Endothelial cell of umbilical vein (primary cell): Measurements from ENCODE around the gene THAP4. TPM values are rescaled to one million over a fixed set of nuclear protein-coding genes. Genes with fewer than 3 reads are reported as not detected.

Source experiments
- BruUV-seq: library from RNA; stranded (reverse); fragments of 400-500 nt; replicated peaks from 2 replicates; lab custom pipeline; 2021; lab: Mats Ljungman, UMichigan
- CTCF ChIA-PET: fragments of 300-600, 350-600 bp; sonication (Branson Sonifier 250); formaldehyde crosslinking; loops from one replicate; lab custom pipeline; 2021; ENCODE audit warnings: antibody characterized with exemption, inconsistent platforms; lab: Charles Lee
- POLR2A ChIA-PET: fragments of 300-600, 350-600 bp; sonication (Branson Sonifier 250); formaldehyde crosslinking; loops from one replicate; lab custom pipeline; 2021; ENCODE audit warnings: antibody characterized with exemption, inconsistent platforms; lab: Charles Lee
- DNase-seq: peaks from one replicate; pipeline ENCODE4 v3.0.0-alpha.2; 2011; ENCODE audit warnings: low read depth, low spot score
- FAIRE-seq: peaks from 2 replicates; lab custom pipeline; 2011; peaks lifted over from hg19 to GRCh38; lab: Jason Lieb, UNC
- H2AFZ ChIP-seq: 2 replicates; pipeline ENCODE4 v1.6.0; 2012; ENCODE audit warnings: low read depth, low read length, control low read depth, inconsistent platforms
- H3K27ac ChIP-seq: 2 replicates; pipeline ENCODE4 v1.5.1; 2011; ENCODE audit warnings: low read depth, mild to moderate bottlenecking, control low read depth, low read length, moderate library complexity; ENCODE audit not compliant: insufficient read depth
- H3K27me3 ChIP-seq, 2 experiments: 2 replicates each; pipeline versions ENCODE4 v1.6.0 to v1.6.1; 2011; ENCODE audit warnings: low read length in 2 of 2, mixed read lengths in 1 of 2; ENCODE audit not compliant: control insufficient read depth in 2 of 2, insufficient read depth in 2 of 2
- H3K36me3 ChIP-seq, 2 experiments: 2 replicates in 1 of 2; 3 replicates in 1 of 2; pipeline ENCODE4 v1.5.1; 2011; ENCODE audit warnings: low read length in 2 of 2, mild to moderate bottlenecking in 1 of 2, moderate library complexity in 1 of 2; ENCODE audit not compliant: control insufficient read depth in 2 of 2, insufficient read depth in 2 of 2; ENCODE audit errors: extremely low read depth in 1 of 2
- H3K4me1 ChIP-seq: 3 replicates; pipeline ENCODE4 v1.5.1; 2011; ENCODE audit warnings: mild to moderate bottlenecking, low read length; ENCODE audit not compliant: control insufficient read depth, insufficient read depth; ENCODE audit errors: extremely low read depth
- H3K4me2 ChIP-seq: 2 replicates; pipeline ENCODE4 v1.6.1; 2011; ENCODE audit warnings: low read length, control low read depth, mixed read lengths; ENCODE audit not compliant: insufficient read depth
- H3K4me3 ChIP-seq, 3 experiments: fragments of 200-600 bp in 1 of 3; sonication (generic), shearing (Covaris generic) in 1 of 3; replicated peaks in 1 of 3; 2 replicates each; pipeline ENCODE4 v1.5.1; 2011 to 2016; ENCODE audit warnings: control low read depth in 3 of 3, low read length in 3 of 3, mild to moderate bottlenecking in 2 of 3, inconsistent platforms in 1 of 3, low read depth in 1 of 3, moderate library complexity in 1 of 3; ENCODE audit not compliant: insufficient read depth in 1 of 3
- H3K79me2 ChIP-seq: 2 replicates; pipeline ENCODE4 v1.6.0; 2012; ENCODE audit warnings: low read length, inconsistent platforms; ENCODE audit not compliant: control insufficient read depth, insufficient read depth
- H3K9ac ChIP-seq: replicated peaks from 2 replicates; pipeline ENCODE3; 2011; ENCODE audit warnings: low read length, control low read depth; ENCODE audit not compliant: insufficient read depth; ENCODE audit errors: extremely low read depth
- H3K9me1 ChIP-seq: replicated peaks from 3 replicates; pipeline ENCODE4 v1.6.0; 2011; ENCODE audit warnings: mild to moderate bottlenecking, low read length; ENCODE audit not compliant: control insufficient read depth, insufficient read depth; ENCODE audit errors: extremely low read depth
- H3K9me3 ChIP-seq: replicated peaks from 2 replicates; pipeline ENCODE4 v1.5.1; 2012; ENCODE audit warnings: low read length, inconsistent platforms; ENCODE audit not compliant: control insufficient read depth, insufficient read depth
- H4K20me1 ChIP-seq: replicated peaks from 2 replicates; pipeline ENCODE3; 2011; ENCODE audit warnings: mild to moderate bottlenecking, low read length; ENCODE audit not compliant: control insufficient read depth, insufficient read depth; ENCODE audit errors: extremely low read depth
- CTCF ChIP-seq, 2 donors: IDR thresholded peaks; 1 replicate in 1 of 2; 2 replicates in 1 of 2; pipeline ENCODE4 v1.5.1; 2011; ENCODE audit warnings: low read length in 2 of 2, mild to moderate bottlenecking in 2 of 2, moderate library complexity in 2 of 2, control low read depth in 1 of 2, inconsistent platforms in 1 of 2, low read depth in 1 of 2; ENCODE audit not compliant: insufficient read depth in 1 of 2; ENCODE audit errors: extremely low read depth in 1 of 2
- EZH2 ChIP-seq: IDR thresholded peaks from 2 replicates; pipeline ENCODE4 v1.6.1; 2012; ENCODE audit warnings: borderline replicate concordance, low read depth, mild to moderate bottlenecking, moderate library complexity, low read length, inconsistent platforms; ENCODE audit not compliant: severe bottlenecking
- FOS ChIP-seq: IDR thresholded peaks from 2 replicates; pipeline ENCODE4 v1.6.1; 2011; ENCODE audit warnings: mild to moderate bottlenecking, low read length, moderate library complexity, borderline replicate concordance; ENCODE audit not compliant: insufficient read depth
- GATA2 ChIP-seq: IDR thresholded peaks from 2 replicates; pipeline ENCODE4 v1.7.0; 2011; ENCODE audit warnings: low read depth, mild to moderate bottlenecking, moderate library complexity, mixed read lengths, low read length; ENCODE audit not compliant: insufficient read length, insufficient read depth
- JUN ChIP-seq: IDR thresholded peaks from 2 replicates; pipeline ENCODE4 v1.6.1; 2011; ENCODE audit warnings: borderline replicate concordance, low read depth; ENCODE audit not compliant: insufficient read length, insufficient read depth
- MAX ChIP-seq: IDR thresholded peaks from 2 replicates; pipeline ENCODE4 v1.6.1; 2011; ENCODE audit not compliant: insufficient read depth, insufficient read length
- MYC ChIP-seq: IDR thresholded peaks from one replicate; pipeline ENCODE4 v1.6.1; 2011; ENCODE audit warnings: mild to moderate bottlenecking, low read depth, low read length
- POLR2A ChIP-seq: IDR thresholded peaks from 2 replicates; pipeline ENCODE4 v1.6.1; 2012; ENCODE audit warnings: low read depth, mild to moderate bottlenecking, control low read depth, low read length
- POLR2AphosphoS5 ChIP-seq: IDR thresholded peaks from 2 replicates; pipeline ENCODE4 v1.6.1; 2012; ENCODE audit warnings: low read depth, mild to moderate bottlenecking, control low read depth, low read length, moderate library complexity; ENCODE audit not compliant: insufficient read depth
- dilution Hi-C: fragments of 300-500 bp; cut with MboI; formaldehyde crosslinking; loops from one replicate; pipeline ENCODE4 v1.15.0; 2019; ENCODE audit warnings: low sequenced_read_pairs; ENCODE audit not compliant: extremely low pct_ligation_motif_present
- intact Hi-C: fragments of 100-400 bp; cut with micrococcal nuclease; formaldehyde crosslinking; loops from one replicate; pipeline ENCODE4 v1.10.0; 2022
- polyA plus RNA-seq, 4 experiments: library from polyadenylated mRNA; depleted of rRNA in 3 of 4; stranded (reverse) in 3 of 4; unstranded in 1 of 4; fragments of >200 nt; gene quantifications; 2 replicates each; pipeline versions ENCODE4 v1.2.1 to v1.2.3, GENCODE V29; 2011 to 2012; ENCODE audit warnings: missing spikeins in 1 of 4
- total RNA-seq: library from RNA; stranded (reverse); gene quantifications from 2 replicates; pipeline ENCODE4 v1.2.3, GENCODE V29; 2021

THAP4 gene
- total and polyA plus RNA-seq, 2 donors (not counting 3 experiments of a cell fraction or from before 2014, with no cell fraction given) = 45.4 to 47.4 TPM

GRCh38 chr2:241678307-241678706 lies 41.3 kb upstream of the THAP4 start:
- Histone ChIP-seq H2AFZ (no peak overlapping the region), H3K9me1 (no peaks in the 10 kb centered on the region), H3K36me3 (peaks cover 2 to 26% of the 10 kb centered on the region in 2 experiments), H3K4me3 (no peak overlapping the region), H3K27me3 (no peaks in the 10 kb centered on the region), H3K27ac (no peak overlapping the region), H3K9ac (no peak overlapping the region), H3K9me3 (no peaks in the 10 kb centered on the region), H3K4me2 (no peak overlapping the region), H3K4me1 (peaks cover 11% of the 10 kb centered on the region), H3K79me2 (peaks cover 11% of the 10 kb centered on the region), H4K20me1 (no peaks in the 10 kb centered on the region)
- intact Hi-C loops = no loop called here
- ChIA-PET POLR2A (no interaction called here), CTCF (no interaction called here)
- dilution Hi-C loops = no loop called here
- no peak for TF ChIP-seq POLR2A
- TF ChIP-seq GATA2 = no peak
- TF ChIP-seq MAX = no peak
- TF ChIP-seq CTCF (IDR thresholded peaks at IDR 0.05; ENCODE audit: extremely low read depth in 1 of 2, insufficient read depth in 1 of 2, low read depth in 1 of 2, low read length in 2 of 2) = no peak
- no peak for TF ChIP-seq EZH2
- DNase-seq (no peak), FAIRE-seq (no peak)
- no TSS peak for BruUV-seq

GRCh38 chr2:241677392-241677791 lies 40.4 kb upstream of the THAP4 start:
- Histone ChIP-seq H3K4me3 (no peak overlapping the region), H2AFZ (no peak overlapping the region), H3K27ac (no peak overlapping the region), H3K4me1 (peaks cover 11% of the 10 kb centered on the region), H3K27me3 (no peaks in the 10 kb centered on the region), H3K9ac (no peak overlapping the region), H3K9me1 (no peaks in the 10 kb centered on the region), H3K4me2 (no peak overlapping the region), H4K20me1 (no peaks in the 10 kb centered on the region), H3K79me2 (peaks cover 4% of the 10 kb centered on the region), H3K36me3 (peaks cover 2 to 26% of the 10 kb centered on the region in 2 experiments), H3K9me3 (no peaks in the 10 kb centered on the region)
- intact Hi-C loops = no loop called here
- dilution Hi-C loops = no loop called here
- TF ChIP-seq MYC = no peak
- TF ChIP-seq MAX = no peak
- no peak for TF ChIP-seq JUN
- no peak for TF ChIP-seq CTCF (IDR thresholded peaks at IDR 0.05; ENCODE audit: extremely low read depth in 1 of 2, insufficient read depth in 1 of 2, low read depth in 1 of 2, low read length in 2 of 2)
- TF ChIP-seq POLR2A = no peak
- no peak for TF ChIP-seq GATA2
- TF ChIP-seq FOS = no peak
- no peak for TF ChIP-seq POLR2AphosphoS5
- TF ChIP-seq EZH2 = no peak
- ChIA-PET POLR2A (no interaction called here), CTCF (no interaction called here)
- BruUV-seq = no TSS peak
- no peak for FAIRE-seq
- DNase-seq = no peak
